ENCODE measurements around the gene LSM2. TPM values are rescaled to one million over a fixed set of nuclear protein-coding genes. Genes with fewer than 3 reads are reported as not detected.

LSM2 gene
- total and polyA plus RNA-seq, 9 of the 15 experiments (the other 6 are each of a cell fraction or from before 2014, with no cell fraction given) = 154 to 407 (median 223) TPM

GRCh38 chr6:31831350-31832215 lies 24.8 kb upstream of the LSM2 start (continued):
- TF ChIP-seq ZBTB33 (CRISPR knock-in tag; IDR thresholded peaks at IDR 0.05) (no peak), EHMT2 (IDR thresholded peaks at IDR 0.05) (0 out of 2 replicates have a peak, but pooled peaks have one; percentile 48), MYBL2 (IDR thresholded peaks at IDR 0.05; ENCODE audit: low read depth) (no peak), MYBL2 (CRISPR knock-in tag; IDR thresholded peaks at IDR 0.05; ENCODE audit: borderline replicate concordance) (no peak), RAD51 (IDR thresholded peaks at IDR 0.05; ENCODE audit: borderline replicate concordance, low read depth) (no peak), ZBTB49 (CRISPR knock-in tag; IDR thresholded peaks at IDR 0.05; ENCODE audit: borderline replicate concordance) (0 out of 2 replicates have a peak, but pooled peaks have one; percentile 14), SMAD4 (CRISPR knock-in tag; conservative IDR thresholded peaks at IDR 0.05) (0 out of 2 replicates have a peak, but pooled peaks have one; percentile 45), TRIM25 (IDR thresholded peaks at IDR 0.05; ENCODE audit: borderline replicate concordance) (0 out of 2 replicates have a peak, but pooled peaks have one; percentile 29), CGGBP1 (CRISPR knock-in tag; IDR thresholded peaks at IDR 0.05) (peak; percentile 65; the same call in 1 of the 2 replicates), GABPB1 (CRISPR knock-in tag; IDR thresholded peaks at IDR 0.05) (peak; percentile 18; the same call in 1 of the 2 replicates), ZNF277 (CRISPR knock-in tag; IDR thresholded peaks at IDR 0.05; ENCODE audit: borderline replicate concordance) (no peak), TFE3 (CRISPR knock-in tag; IDR thresholded peaks at IDR 0.05) (no peak), DDX20 (tag; IDR thresholded peaks at IDR 0.05; ENCODE audit: low read depth) (no peak), DNMT1 (IDR thresholded peaks at IDR 0.05) (no peak), TCFL5 (CRISPR knock-in tag; conservative IDR thresholded peaks at IDR 0.05) (no peak), ZNF311 (CRISPR knock-in tag; IDR thresholded peaks at IDR 0.05) (no peak), MIER1 (IDR thresholded peaks at IDR 0.05; ENCODE audit: low read depth) (no peak)
